PC-3 (cell line): Measurements from ENCODE around the gene RPP38.

Source experiments
- CTCF ChIP-seq: fragments of 300-600 bp; sonication (generic); conservative IDR thresholded peaks from 2 replicates; pipeline ENCODE4 v1.5.1; 2017; ENCODE audit warnings: antibody characterized with exemption, low read depth, mild to moderate bottlenecking, low read length
- EZH2 ChIP-seq: fragments of 300-600 bp; sonication (generic); IDR thresholded peaks from one replicate; pipeline ENCODE4 v1.6.1; 2017; ENCODE audit warnings: antibody characterized with exemption, mild to moderate bottlenecking, low read length; ENCODE audit not compliant: unreplicated experiment

GRCh38 chr10:15131330-15131729, 34.2 kb downstream of the RPP38 start:
- TF ChIP-seq CTCF (no peak), EZH2 (no peak)
